Fibroblast of lung (primary cell): ENCODE data around the gene WWP2. TPM values are rescaled to one million over a fixed set of nuclear protein-coding genes. Genes with fewer than 3 reads are reported as not detected.

Experiments used
- DNase-seq, 2 donors: peaks; one replicate each; pipeline versions ENCODE4 v3.0.0 to v3.0.0-alpha.2; 2010; ENCODE audit warnings: low read depth in 2 of 2
- H2AFZ ChIP-seq: 2 replicates; pipeline ENCODE4 v1.5.1; 2012; ENCODE audit warnings: low read length, control low read depth, inconsistent platforms
- H3K27ac ChIP-seq: 2 replicates; pipeline ENCODE4 v1.5.1; 2011; ENCODE audit warnings: low read length, control low read depth; ENCODE audit not compliant: insufficient read depth
- H3K27me3 ChIP-seq: 2 replicates; pipeline ENCODE4 v1.5.1; 2011; ENCODE audit warnings: mild to moderate bottlenecking, low read length; ENCODE audit not compliant: control insufficient read depth, insufficient read depth
- H3K36me3 ChIP-seq: 2 replicates; pipeline ENCODE4 v1.5.1; 2011; ENCODE audit warnings: low read length; ENCODE audit not compliant: control insufficient read depth, insufficient read depth
- H3K4me1 ChIP-seq: 2 replicates; pipeline ENCODE4 v1.5.1; 2011; ENCODE audit warnings: low read length; ENCODE audit not compliant: control insufficient read depth, insufficient read depth; ENCODE audit errors: extremely low read depth
- H3K4me2 ChIP-seq: 2 replicates; pipeline ENCODE4 v1.5.1; 2011; ENCODE audit warnings: low read length, control low read depth; ENCODE audit not compliant: insufficient read depth; ENCODE audit errors: extremely low read depth
- H3K4me3 ChIP-seq, 4 experiments: fragments of 200-600 bp in 1 of 4; sonication (generic) in 1 of 4; replicated peaks in 1 of 4; 2 replicates each; pipeline ENCODE4 v1.5.1; 2011 to 2016; ENCODE audit warnings: low read length in 4 of 4, low read depth in 3 of 4, mild to moderate bottlenecking in 3 of 4, control low read depth in 2 of 4, inconsistent platforms in 1 of 4, mixed read lengths in 1 of 4; ENCODE audit not compliant: insufficient read depth in 1 of 4; ENCODE audit errors: control extremely low read depth in 1 of 4
- H3K79me2 ChIP-seq: 2 replicates; pipeline ENCODE4 v1.5.1; 2012; ENCODE audit warnings: mild to moderate bottlenecking, low read length, inconsistent platforms; ENCODE audit not compliant: control insufficient read depth, insufficient read depth
- H3K9ac ChIP-seq: 2 replicates; pipeline ENCODE4 v1.5.1; 2011; ENCODE audit warnings: mild to moderate bottlenecking, low read length, control low read depth; ENCODE audit not compliant: insufficient read depth
- H3K9me3 ChIP-seq: 2 replicates; pipeline ENCODE4 v1.5.1; 2012; ENCODE audit warnings: low read depth, low read length; ENCODE audit not compliant: control insufficient read depth, insufficient read depth
- H4K20me1 ChIP-seq: 2 replicates; pipeline ENCODE4 v1.5.1; 2011; ENCODE audit warnings: low read length; ENCODE audit not compliant: control insufficient read depth, insufficient read depth; ENCODE audit errors: extremely low read depth
- EZH2 ChIP-seq: IDR thresholded peaks from 2 replicates; pipeline ENCODE4 v1.5.1; 2012; ENCODE audit warnings: low read length, control low read depth, mild to moderate bottlenecking; ENCODE audit errors: missing control alignments
- polyA plus RNA-seq, 2 donors: library from polyadenylated mRNA; depleted of rRNA in 1 of 2; stranded (reverse) in 1 of 2; unstranded in 1 of 2; fragments of >200 nt; gene quantifications; 2 replicates each; pipeline ENCODE4 v1.2.1, GENCODE V29; 2011 to 2012; ENCODE audit warnings: missing spikeins in 1 of 2
- total RNA-seq: library from RNA; depleted of rRNA; stranded (reverse); fragments of >200 nt; gene quantifications from 2 replicates; pipeline ENCODE4 v1.2.1, GENCODE V29; 2014
- TF ChIP-seq, protein P1 (sequence below), 2 donors: IDR thresholded peaks in 1 of 2; conservative IDR thresholded peaks in 1 of 2; 1 replicate in 1 of 2; 2 replicates in 1 of 2; pipeline ENCODE4 v1.5.1; 2011 to 2012; ENCODE audit warnings: low read length in 2 of 2, control low read depth in 1 of 2, inconsistent platforms in 1 of 2, low read depth in 1 of 2, mild to moderate bottlenecking in 1 of 2

WWP2 gene
- total and polyA plus RNA-seq, 2 donors (not counting 1 experiment from before 2014, with no cell fraction given): 16.3 to 28.5 TPM

DNA sequence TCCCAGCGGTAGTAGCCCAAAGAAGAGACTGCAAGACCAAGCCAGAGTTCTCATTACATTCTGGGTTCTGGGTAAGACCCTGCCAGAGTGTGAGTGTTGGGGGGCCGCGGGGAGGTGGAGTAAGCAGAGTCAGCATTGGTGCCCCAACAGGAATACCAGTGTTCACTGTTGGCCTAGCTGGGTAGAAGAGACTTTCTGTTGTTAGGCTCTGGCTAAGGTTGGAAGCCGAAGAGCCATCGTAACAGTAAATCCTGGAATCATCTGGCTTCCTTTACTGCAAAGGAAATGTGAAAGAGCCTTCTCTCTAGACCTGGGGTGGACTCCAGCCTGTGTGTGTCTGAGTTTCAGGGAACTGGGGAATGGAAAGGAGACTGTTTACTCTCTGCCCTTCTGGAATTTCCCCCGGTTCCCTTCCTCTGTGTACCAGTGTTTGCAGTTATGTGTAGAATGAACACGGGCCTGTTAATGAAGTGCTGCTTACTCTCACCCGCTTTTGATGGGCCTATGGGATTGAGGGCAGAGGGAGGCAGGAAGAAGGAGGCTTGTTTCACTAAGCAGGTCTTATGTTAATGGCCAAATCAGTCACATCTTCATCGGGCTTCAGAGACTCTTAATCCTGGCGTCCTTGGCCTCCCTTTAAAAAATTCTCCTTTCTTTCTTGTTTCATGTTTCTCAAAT is 68.5 kb downstream of the WWP2 start:
- no peaks in the 10 kb centered on the region for H3K27me3 ChIP-seq
- H3K4me2 ChIP-seq: no peak overlapping the region
- no peaks in the 10 kb centered on the region for H3K36me3 ChIP-seq
- DNase-seq: no peak
- no peak overlapping the region for H2AFZ ChIP-seq
- H3K27ac ChIP-seq: no peak overlapping the region
- H4K20me1 ChIP-seq: no peaks in the 10 kb centered on the region
- no peak overlapping the region for H3K9ac ChIP-seq
- TF ChIP-seq EZH2: no peak
- TF ChIP-seq, protein P1, sequence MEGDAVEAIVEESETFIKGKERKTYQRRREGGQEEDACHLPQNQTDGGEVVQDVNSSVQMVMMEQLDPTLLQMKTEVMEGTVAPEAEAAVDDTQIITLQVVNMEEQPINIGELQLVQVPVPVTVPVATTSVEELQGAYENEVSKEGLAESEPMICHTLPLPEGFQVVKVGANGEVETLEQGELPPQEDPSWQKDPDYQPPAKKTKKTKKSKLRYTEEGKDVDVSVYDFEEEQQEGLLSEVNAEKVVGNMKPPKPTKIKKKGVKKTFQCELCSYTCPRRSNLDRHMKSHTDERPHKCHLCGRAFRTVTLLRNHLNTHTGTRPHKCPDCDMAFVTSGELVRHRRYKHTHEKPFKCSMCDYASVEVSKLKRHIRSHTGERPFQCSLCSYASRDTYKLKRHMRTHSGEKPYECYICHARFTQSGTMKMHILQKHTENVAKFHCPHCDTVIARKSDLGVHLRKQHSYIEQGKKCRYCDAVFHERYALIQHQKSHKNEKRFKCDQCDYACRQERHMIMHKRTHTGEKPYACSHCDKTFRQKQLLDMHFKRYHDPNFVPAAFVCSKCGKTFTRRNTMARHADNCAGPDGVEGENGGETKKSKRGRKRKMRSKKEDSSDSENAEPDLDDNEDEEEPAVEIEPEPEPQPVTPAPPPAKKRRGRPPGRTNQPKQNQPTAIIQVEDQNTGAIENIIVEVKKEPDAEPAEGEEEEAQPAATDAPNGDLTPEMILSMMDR (conservative IDR thresholded peaks at IDR 0.05 in 1 of 2, IDR thresholded peaks at IDR 0.05 in 1 of 2; ENCODE audit: low read depth in 1 of 2, low read length in 2 of 2): no peak
- no peaks in the 10 kb centered on the region for H3K79me2 ChIP-seq
- peaks cover 5% of the 10 kb centered on the region for H3K4me1 ChIP-seq
- H3K9me3 ChIP-seq: no peaks in the 10 kb centered on the region
- H3K4me3 ChIP-seq: no peak overlapping the region

DNA sequence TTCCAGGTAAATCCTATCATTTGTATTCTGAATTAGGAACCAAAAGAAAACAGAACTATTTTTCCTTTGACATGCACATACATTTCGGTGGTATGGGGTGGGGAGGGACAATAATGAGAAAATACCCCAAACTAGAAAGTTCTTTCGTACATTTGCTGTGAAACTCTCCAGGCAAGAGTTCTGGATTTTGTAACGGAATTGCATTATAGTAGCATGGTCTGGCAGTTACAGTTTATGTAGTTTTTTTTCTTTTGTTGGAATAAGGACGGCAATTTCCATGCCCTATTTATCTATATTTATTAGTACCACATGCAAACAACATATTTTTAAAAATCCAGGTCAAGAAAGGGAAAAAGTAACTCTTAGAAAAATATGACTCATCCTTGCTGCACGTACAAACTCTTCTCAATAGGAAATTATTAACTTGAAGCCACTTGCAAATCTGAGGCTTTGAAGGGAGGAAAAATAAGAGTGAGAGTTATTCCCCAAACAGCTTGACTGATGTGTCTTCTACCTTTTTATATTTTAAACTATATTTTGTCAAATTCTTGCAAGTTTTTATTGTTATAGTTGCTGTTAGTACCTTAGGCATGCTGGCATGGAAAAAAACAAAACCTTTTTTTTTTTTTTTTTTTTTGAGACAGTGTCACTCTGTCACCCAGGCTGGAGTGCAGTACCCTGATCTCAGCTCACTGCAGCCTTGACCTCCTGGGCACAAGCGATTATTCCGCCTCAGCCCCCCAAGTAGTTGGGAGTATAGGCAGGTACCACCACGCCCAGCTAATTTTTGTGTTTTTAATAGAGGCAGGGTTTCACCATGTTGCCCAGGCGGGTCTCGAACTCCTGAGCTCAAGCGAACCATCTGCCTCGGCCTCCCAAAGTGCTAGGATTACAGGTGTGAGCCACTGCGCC is 69.3 kb downstream of the WWP2 start:
- no peak overlapping the region for H2AFZ ChIP-seq
- H4K20me1 ChIP-seq: no peaks in the 10 kb centered on the region
- peaks cover 5% of the 10 kb centered on the region for H3K4me1 ChIP-seq
- H3K79me2 ChIP-seq: no peaks in the 10 kb centered on the region
- no peaks in the 10 kb centered on the region for H3K27me3 ChIP-seq
- peak in 1 of 2 donors; percentile 35 for DNase-seq
- no peak overlapping the region for H3K9ac ChIP-seq
- TF ChIP-seq, protein P1 (conservative IDR thresholded peaks at IDR 0.05 in 1 of 2, IDR thresholded peaks at IDR 0.05 in 1 of 2; ENCODE audit: low read depth in 1 of 2, low read length in 2 of 2): no peak
- TF ChIP-seq EZH2: no peak
- no peak overlapping the region for H3K4me2 ChIP-seq
- H3K27ac ChIP-seq: no peak overlapping the region
- H3K36me3 ChIP-seq: no peaks in the 10 kb centered on the region
- no peak overlapping the region for H3K4me3 ChIP-seq
- no peaks in the 10 kb centered on the region for H3K9me3 ChIP-seq
